Keratinocyte (primary cell): ENCODE measurements around the gene TNNC2. TPM values are rescaled to one million over a fixed set of nuclear protein-coding genes. Genes with fewer than 3 reads are reported as not detected.

Source experiments
- DNase-seq: peaks from one replicate; pipeline ENCODE4 v3.0.0-alpha.2; 2011; ENCODE audit warnings: low read depth, missing footprints, low spot score
- FAIRE-seq: peaks from 2 replicates; lab custom pipeline; 2011; peaks lifted over from hg19 to GRCh38; lab: Jason Lieb, UNC
- H2AFZ ChIP-seq: 2 replicates; pipeline ENCODE4 v1.6.0; 2012; ENCODE audit warnings: low read length, control low read depth, inconsistent platforms; ENCODE audit not compliant: control insufficient read depth
- H3K27ac ChIP-seq: 2 replicates; pipeline ENCODE4 v1.5.1; 2011; ENCODE audit warnings: low read length; ENCODE audit not compliant: control insufficient read depth, insufficient read depth
- H3K27me3 ChIP-seq: 3 replicates; pipeline ENCODE4 v1.6.0; 2011; ENCODE audit warnings: low read length; ENCODE audit not compliant: control insufficient read depth, insufficient read depth; ENCODE audit errors: extremely low read depth
- H3K36me3 ChIP-seq, 2 experiments: 2 replicates in 1 of 2; 3 replicates in 1 of 2; pipeline ENCODE4 v1.5.1; 2011; ENCODE audit warnings: low read length in 2 of 2, mild to moderate bottlenecking in 1 of 2; ENCODE audit not compliant: control insufficient read depth in 2 of 2, insufficient read depth in 2 of 2; ENCODE audit errors: extremely low read depth in 1 of 2
- H3K4me1 ChIP-seq: 3 replicates; pipeline ENCODE4 v1.5.1; 2011; ENCODE audit warnings: low read length; ENCODE audit not compliant: control insufficient read depth, insufficient read depth; ENCODE audit errors: extremely low read depth
- H3K4me2 ChIP-seq: 3 replicates; pipeline ENCODE4 v1.6.0; 2011; ENCODE audit warnings: low read depth, low read length; ENCODE audit not compliant: control insufficient read depth, insufficient read depth; ENCODE audit errors: extremely low read depth
- H3K4me3 ChIP-seq, 3 experiments: fragments of 200-600 bp in 1 of 3; sonication (generic) in 1 of 3; 2 replicates in 2 of 3; 3 replicates in 1 of 3; pipeline ENCODE4 v1.5.1; 2011 to 2016; ENCODE audit warnings: low read length in 3 of 3, mild to moderate bottlenecking in 3 of 3, control low read depth in 2 of 3, inconsistent platforms in 1 of 3, low read depth in 1 of 3, mixed read lengths in 1 of 3, mixed run types in 1 of 3, moderate library complexity in 1 of 3; ENCODE audit not compliant: control insufficient read depth in 2 of 3, insufficient read depth in 2 of 3; ENCODE audit errors: extremely low read depth in 1 of 3
- H3K79me2 ChIP-seq: 2 replicates; pipeline ENCODE4 v1.6.0; 2012; ENCODE audit warnings: low read length; ENCODE audit not compliant: control insufficient read depth, insufficient read depth
- H3K9ac ChIP-seq: 3 replicates; pipeline ENCODE4 v1.6.0; 2011; ENCODE audit warnings: low read length; ENCODE audit not compliant: control insufficient read depth, insufficient read depth; ENCODE audit errors: extremely low read depth
- H3K9me1 ChIP-seq: 3 replicates; pipeline ENCODE4 v1.6.0; 2011; ENCODE audit warnings: low read length; ENCODE audit not compliant: control insufficient read depth, insufficient read depth; ENCODE audit errors: extremely low read depth
- H3K9me3 ChIP-seq: 2 replicates; pipeline ENCODE4 v1.5.1; 2012; ENCODE audit warnings: low read depth, low read length; ENCODE audit not compliant: control insufficient read depth
- H4K20me1 ChIP-seq: 3 replicates; pipeline ENCODE4 v1.6.0; 2011; ENCODE audit warnings: low read length; ENCODE audit not compliant: control insufficient read depth, insufficient read depth; ENCODE audit errors: extremely low read depth
- CTCF ChIP-seq, 3 experiments: IDR thresholded peaks in 1 of 3; conservative IDR thresholded peaks in 1 of 3; optimal IDR thresholded peaks in 1 of 3; 2 replicates in 2 of 3; 3 replicates in 1 of 3; pipeline versions ENCODE3 to v1.5.1; 2011; ENCODE audit warnings: low read length in 3 of 3, mild to moderate bottlenecking in 3 of 3, moderate library complexity in 2 of 3, control low read depth in 1 of 3, inconsistent platforms in 1 of 3; ENCODE audit not compliant: insufficient read depth in 2 of 3; ENCODE audit errors: extremely low read depth in 1 of 3
- EZH2 ChIP-seq: IDR thresholded peaks from one replicate; pipeline ENCODE4 v1.6.1; 2012; ENCODE audit warnings: inconsistent platforms, mild to moderate bottlenecking, low read length, moderate library complexity
- dilution Hi-C: fragments of 300-500 bp; cut with MboI; formaldehyde crosslinking; loops from one replicate; pipeline ENCODE4 v1.7.0; 2020; ENCODE audit warnings: low sequenced_read_pairs; ENCODE audit not compliant: extremely low pct_ligation_motif_present
- polyA plus RNA-seq, 5 experiments: library from polyadenylated mRNA; depleted of rRNA in 3 of 5; stranded (reverse) in 3 of 5; stranded (forward) in 1 of 5; unstranded in 1 of 5; fragments of >200 nt; gene quantifications; 1 replicate in 1 of 5; 2 replicates in 3 of 5; 3 replicates in 1 of 5; pipeline versions ENCODE4 v1.2.1 to v1.2.3, GENCODE V29; 2011 to 2012; ENCODE audit warnings: missing spikeins in 2 of 5, low read depth in 1 of 5, low replicate concordance in 1 of 5

The TNNC2 gene
- polyA plus RNA-seq, 1 donor (not counting 4 experiments of a cell fraction or from before 2014, with no cell fraction given), result 0.16 TPM

- H3K27ac ChIP-seq, result no peak overlapping the region
- H3K9me3 ChIP-seq, result no peaks in the 10 kb centered on the region
- TF ChIP-seq CTCF (optimal IDR thresholded peaks at IDR 0.05 in 1 of 3, IDR thresholded peaks at IDR 0.05 in 1 of 3, conservative IDR thresholded peaks at IDR 0.05 in 1 of 3; ENCODE audit: extremely low read depth in 1 of 3, insufficient read depth in 2 of 3, low read length in 3 of 3) (no peak), EZH2 (no peak)
- FAIRE-seq (no peak), DNase-seq (no peak)
- no peaks in the 10 kb centered on the region for H3K79me2 ChIP-seq
- H2AFZ ChIP-seq, result no peak overlapping the region
- no peaks in the 10 kb centered on the region for H3K27me3 ChIP-seq
- dilution Hi-C loops, result no loop called here
- H3K9ac ChIP-seq, result no peak overlapping the region
- no peaks in the 10 kb centered on the region for H4K20me1 ChIP-seq
- peaks cover 2% of the 10 kb centered on the region for H3K9me1 ChIP-seq
- H3K4me3 ChIP-seq, result peak overlapping the region in 2 of 3 experiments; percentile 61 to 85
- H3K4me1 ChIP-seq, result peaks cover 24% of the 10 kb centered on the region
- peak overlapping the region; percentile 86 for H3K4me2 ChIP-seq
- no peaks in the 10 kb centered on the region for H3K36me3 ChIP-seq
These were observed 7.7 kb upstream of the TNNC2 start for GRCh38 chr20:45834797-45835161.

GRCh38 chr20:45833883-45834796 lies 7.0 kb upstream of the TNNC2 start:
- H3K9me3 ChIP-seq, result no peaks in the 10 kb centered on the region
- H3K4me1 ChIP-seq, result peaks cover 24% of the 10 kb centered on the region
- peak overlapping the region; percentile 86 for H3K4me2 ChIP-seq
- H3K27me3 ChIP-seq, result no peaks in the 10 kb centered on the region
- H3K4me3 ChIP-seq, result peak overlapping the region; percentile 57 to 85 (median 61)
- no peaks in the 10 kb centered on the region for H4K20me1 ChIP-seq
- DNase-seq (no peak), FAIRE-seq (no peak)
- H3K9ac ChIP-seq, result peak overlapping the region; percentile 82
- H2AFZ ChIP-seq, result peak overlapping the region; percentile 83
- peak overlapping the region; percentile 77 for H3K27ac ChIP-seq
- no peaks in the 10 kb centered on the region for H3K36me3 ChIP-seq
- dilution Hi-C loops, result no loop called here
- H3K79me2 ChIP-seq, result no peaks in the 10 kb centered on the region
- TF ChIP-seq EZH2, result no peak
- TF ChIP-seq CTCF (optimal IDR thresholded peaks at IDR 0.05 in 1 of 3, IDR thresholded peaks at IDR 0.05 in 1 of 3, conservative IDR thresholded peaks at IDR 0.05 in 1 of 3; ENCODE audit: extremely low read depth in 1 of 3, insufficient read depth in 2 of 3, low read length in 3 of 3), result no peak
- H3K9me1 ChIP-seq, result peaks cover 2% of the 10 kb centered on the region
